ENCODE data around the gene EIF4A3. TPM values are rescaled to one million over a fixed set of nuclear protein-coding genes. Genes with fewer than 3 reads are reported as not detected.

EIF4A3 gene
- total RNA-seq, 3 donors from 2014 or later (not counting 1 experiment from before 2014, with no cell fraction given): 86.2 to 88.6 (median 88.0) TPM

DNA sequence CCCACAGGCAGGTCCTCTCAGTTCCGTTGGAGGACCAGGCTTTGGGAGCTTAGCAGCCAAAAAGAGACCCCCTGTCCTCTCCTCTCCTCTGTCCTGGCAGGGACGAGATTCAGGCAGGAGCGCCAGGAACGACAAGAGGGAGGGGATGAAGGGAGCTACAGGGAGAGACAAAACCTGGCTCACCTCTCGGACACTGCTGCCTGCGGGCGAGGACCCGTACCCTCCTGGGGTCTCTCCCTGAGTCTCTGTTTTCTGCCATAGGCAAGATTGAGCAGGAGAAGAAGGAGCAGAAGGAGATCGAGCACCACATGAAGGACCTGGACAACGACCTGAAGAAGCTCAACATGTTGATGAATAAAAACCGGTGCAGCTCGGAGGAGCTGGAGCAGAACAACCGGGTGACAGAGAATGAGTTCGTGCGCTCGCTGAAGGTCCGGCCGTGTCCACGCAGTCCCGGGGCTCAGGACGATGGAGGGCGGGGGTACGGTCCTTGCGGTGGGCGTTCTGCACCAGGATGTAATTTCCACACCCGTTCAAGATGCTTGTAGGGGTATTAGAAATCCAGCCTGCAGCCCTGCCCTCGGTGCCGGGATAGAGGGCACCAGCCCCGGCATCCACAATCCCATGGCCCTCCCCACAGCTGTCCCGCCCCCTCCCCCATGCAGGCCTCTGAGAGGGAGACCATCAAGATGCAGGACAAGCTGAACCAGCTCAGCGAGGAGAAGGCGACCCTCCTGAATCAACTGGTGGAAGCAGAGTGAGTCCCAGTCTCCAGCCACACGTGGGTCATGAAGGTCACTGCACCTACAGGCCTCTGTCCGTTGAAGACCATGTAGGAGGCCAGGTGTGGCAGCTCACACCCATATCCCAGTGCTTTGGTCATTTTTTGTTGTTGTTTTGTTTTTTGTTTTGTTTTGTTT is 59.3 kb downstream of the EIF4A3 start:
- TF ChIP-seq, protein P1, sequence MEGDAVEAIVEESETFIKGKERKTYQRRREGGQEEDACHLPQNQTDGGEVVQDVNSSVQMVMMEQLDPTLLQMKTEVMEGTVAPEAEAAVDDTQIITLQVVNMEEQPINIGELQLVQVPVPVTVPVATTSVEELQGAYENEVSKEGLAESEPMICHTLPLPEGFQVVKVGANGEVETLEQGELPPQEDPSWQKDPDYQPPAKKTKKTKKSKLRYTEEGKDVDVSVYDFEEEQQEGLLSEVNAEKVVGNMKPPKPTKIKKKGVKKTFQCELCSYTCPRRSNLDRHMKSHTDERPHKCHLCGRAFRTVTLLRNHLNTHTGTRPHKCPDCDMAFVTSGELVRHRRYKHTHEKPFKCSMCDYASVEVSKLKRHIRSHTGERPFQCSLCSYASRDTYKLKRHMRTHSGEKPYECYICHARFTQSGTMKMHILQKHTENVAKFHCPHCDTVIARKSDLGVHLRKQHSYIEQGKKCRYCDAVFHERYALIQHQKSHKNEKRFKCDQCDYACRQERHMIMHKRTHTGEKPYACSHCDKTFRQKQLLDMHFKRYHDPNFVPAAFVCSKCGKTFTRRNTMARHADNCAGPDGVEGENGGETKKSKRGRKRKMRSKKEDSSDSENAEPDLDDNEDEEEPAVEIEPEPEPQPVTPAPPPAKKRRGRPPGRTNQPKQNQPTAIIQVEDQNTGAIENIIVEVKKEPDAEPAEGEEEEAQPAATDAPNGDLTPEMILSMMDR (IDR thresholded peaks at IDR 0.05): no peak
- Histone ChIP-seq H3K36me3 (ENCODE audit: control insufficient read depth, insufficient read depth, low read length) (no peaks in the 10 kb centered on the region), H3K4me1 (ENCODE audit: control insufficient read depth, insufficient read depth, low read length) (peaks cover 6% of the 10 kb centered on the region), H3K27ac (ENCODE audit: low read length) (no peak overlapping the region), H3K27me3 (ENCODE audit: control insufficient read depth, insufficient read depth, low read length) (no peaks in the 10 kb centered on the region), H3K9me3 (ENCODE audit: control insufficient read depth, insufficient read depth, low read length) (no peaks in the 10 kb centered on the region), H3K4me3 (ENCODE audit: low read length) (no peak overlapping the region)
- H3K27ac Mint-ChIP-seq: no peak overlapping the region
- H3K9me3 Mint-ChIP-seq: no peaks in the 10 kb centered on the region
- peaks cover 0 to 4% of the 10 kb centered on the region in 2 donors for H3K4me1 Mint-ChIP-seq
- DNase-seq: no peak
- H3K4me3 Mint-ChIP-seq: no peak overlapping the region
- WGBS (ENCODE audit: insufficient coverage): 85% methylated on average over 34 of the region's 34 CpGs
- intact Hi-C loops (cut with micrococcal nuclease): no loop called here
- H3K36me3 Mint-ChIP-seq: no peaks in the 10 kb centered on the region
- H3K27me3 Mint-ChIP-seq (ENCODE audit: low read depth in 2 of 2): peaks cover 0 to 6% of the 10 kb centered on the region in 2 donors
- no peak for ATAC-seq

DNA sequence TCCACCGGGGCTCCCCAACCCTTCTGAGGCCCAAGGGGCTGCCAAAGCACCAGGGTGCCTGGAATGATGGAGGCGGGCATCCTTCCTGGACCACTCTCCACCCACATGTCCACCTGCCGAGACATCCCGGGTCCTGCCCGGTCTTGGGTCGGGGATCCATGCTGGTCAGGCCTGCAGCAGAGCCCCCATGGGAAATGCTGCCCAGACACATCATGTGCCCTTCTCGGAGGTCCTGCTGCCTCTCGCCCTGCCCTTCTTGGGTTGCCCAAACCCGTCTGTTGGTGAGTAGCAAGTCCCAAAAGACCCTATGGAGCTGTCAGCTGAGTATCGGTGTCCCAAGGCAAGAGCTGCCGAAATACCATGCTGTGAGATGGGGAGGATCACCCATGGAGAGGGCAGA is 60.3 kb downstream of the EIF4A3 start:
- H3K36me3 ChIP-seq (ENCODE audit: control insufficient read depth, insufficient read depth, low read length): no peaks in the 10 kb centered on the region
- 80% methylated on average over 11 of the region's 11 CpGs for WGBS (ENCODE audit: insufficient coverage)
- H3K27me3 ChIP-seq (ENCODE audit: control insufficient read depth, insufficient read depth, low read length): no peaks in the 10 kb centered on the region
- no peaks in the 10 kb centered on the region for H3K9me3 ChIP-seq (ENCODE audit: control insufficient read depth, insufficient read depth, low read length)
- H3K9me3 Mint-ChIP-seq: no peaks in the 10 kb centered on the region
- no peak overlapping the region for H3K27ac Mint-ChIP-seq
- TF ChIP-seq, protein P1 (IDR thresholded peaks at IDR 0.05): no peak
- no peak overlapping the region for H3K4me3 Mint-ChIP-seq
- intact Hi-C loops (cut with micrococcal nuclease): no loop called here
- ATAC-seq (no peak), DNase-seq (no peak)
- H3K27me3 Mint-ChIP-seq (ENCODE audit: low read depth in 2 of 2): peaks cover 0 to 6% of the 10 kb centered on the region in 2 donors
- peaks cover 7% of the 10 kb centered on the region for H3K4me1 ChIP-seq (ENCODE audit: control insufficient read depth, insufficient read depth, low read length)
- H3K4me3 ChIP-seq (ENCODE audit: low read length): no peak overlapping the region
- no peak overlapping the region for H3K27ac ChIP-seq (ENCODE audit: low read length)
- no peaks in the 10 kb centered on the region for H3K36me3 Mint-ChIP-seq
- peaks cover 0 to 6% of the 10 kb centered on the region in 2 donors for H3K4me1 Mint-ChIP-seq

DNA sequence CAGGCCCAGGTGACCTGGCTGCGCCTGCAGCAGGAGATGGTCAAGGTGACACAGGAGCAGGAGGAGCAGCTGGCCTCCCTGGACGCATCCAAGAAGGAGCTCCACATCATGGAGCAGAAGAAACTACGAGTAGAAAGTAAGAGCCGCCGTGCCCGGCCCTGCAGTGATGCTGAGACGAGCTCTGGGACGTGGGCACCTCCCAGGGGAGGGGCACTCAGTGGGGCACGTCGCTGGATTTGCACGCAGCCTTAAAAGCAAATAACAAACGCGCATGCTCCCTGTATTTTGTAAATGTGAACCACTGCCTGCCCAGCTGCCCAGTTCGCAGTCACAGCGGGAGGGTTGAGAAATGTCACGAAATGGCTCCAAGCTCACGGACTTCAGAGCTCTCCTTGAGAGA is 60.8 kb downstream of the EIF4A3 start:
- no peaks in the 10 kb centered on the region for H3K36me3 ChIP-seq (ENCODE audit: control insufficient read depth, insufficient read depth, low read length)
- TF ChIP-seq, protein P1 (IDR thresholded peaks at IDR 0.05): no peak
- DNase-seq (no peak), ATAC-seq (no peak)
- peaks cover 0 to 6% of the 10 kb centered on the region in 2 donors for H3K4me1 Mint-ChIP-seq
- peaks cover 7% of the 10 kb centered on the region for H3K4me1 ChIP-seq (ENCODE audit: control insufficient read depth, insufficient read depth, low read length)
- intact Hi-C loops (cut with micrococcal nuclease): no loop called here
- H3K4me3 Mint-ChIP-seq: no peak overlapping the region
- WGBS (ENCODE audit: insufficient coverage): 84% methylated on average over 17 of the region's 17 CpGs
- H3K27ac ChIP-seq (ENCODE audit: low read length): no peak overlapping the region
- H3K27ac Mint-ChIP-seq: no peak overlapping the region
- peaks cover 0 to 6% of the 10 kb centered on the region in 2 donors for H3K27me3 Mint-ChIP-seq (ENCODE audit: low read depth in 2 of 2)
- no peaks in the 10 kb centered on the region for H3K9me3 Mint-ChIP-seq
- H3K27me3 ChIP-seq (ENCODE audit: control insufficient read depth, insufficient read depth, low read length): no peaks in the 10 kb centered on the region
- H3K36me3 Mint-ChIP-seq: no peaks in the 10 kb centered on the region
- no peaks in the 10 kb centered on the region for H3K9me3 ChIP-seq (ENCODE audit: control insufficient read depth, insufficient read depth, low read length)
- no peak overlapping the region for H3K4me3 ChIP-seq (ENCODE audit: low read length)
